ENCODE data around the gene ZBTB32.

ZBTB32 gene

DNA sequence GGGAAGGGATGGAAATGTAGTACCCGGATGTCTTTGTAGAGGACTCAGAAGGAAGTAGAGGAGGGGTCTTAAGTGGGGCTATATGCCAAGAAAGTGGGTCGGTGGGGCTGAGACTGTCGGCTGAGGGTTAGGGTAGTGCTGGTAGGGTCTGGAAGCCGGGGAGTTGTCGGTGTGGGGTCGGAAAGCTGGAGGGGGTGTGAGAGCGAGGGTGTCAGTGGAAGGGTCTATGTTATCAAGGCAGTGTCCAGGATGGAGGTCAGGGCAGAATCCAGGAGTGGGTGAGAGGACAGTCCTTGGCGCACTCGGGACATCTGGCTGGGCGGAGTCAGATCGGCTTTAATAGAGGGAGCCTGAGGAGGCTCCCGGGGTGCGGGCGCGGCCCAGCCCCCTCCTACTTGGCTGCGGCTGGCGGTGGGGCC is 50.8 kb downstream of the ZBTB32 start:
- peak overlapping the region; percentile 65 for H3K4me3 ChIP-seq (ENCODE audit: low read length)

DNA sequence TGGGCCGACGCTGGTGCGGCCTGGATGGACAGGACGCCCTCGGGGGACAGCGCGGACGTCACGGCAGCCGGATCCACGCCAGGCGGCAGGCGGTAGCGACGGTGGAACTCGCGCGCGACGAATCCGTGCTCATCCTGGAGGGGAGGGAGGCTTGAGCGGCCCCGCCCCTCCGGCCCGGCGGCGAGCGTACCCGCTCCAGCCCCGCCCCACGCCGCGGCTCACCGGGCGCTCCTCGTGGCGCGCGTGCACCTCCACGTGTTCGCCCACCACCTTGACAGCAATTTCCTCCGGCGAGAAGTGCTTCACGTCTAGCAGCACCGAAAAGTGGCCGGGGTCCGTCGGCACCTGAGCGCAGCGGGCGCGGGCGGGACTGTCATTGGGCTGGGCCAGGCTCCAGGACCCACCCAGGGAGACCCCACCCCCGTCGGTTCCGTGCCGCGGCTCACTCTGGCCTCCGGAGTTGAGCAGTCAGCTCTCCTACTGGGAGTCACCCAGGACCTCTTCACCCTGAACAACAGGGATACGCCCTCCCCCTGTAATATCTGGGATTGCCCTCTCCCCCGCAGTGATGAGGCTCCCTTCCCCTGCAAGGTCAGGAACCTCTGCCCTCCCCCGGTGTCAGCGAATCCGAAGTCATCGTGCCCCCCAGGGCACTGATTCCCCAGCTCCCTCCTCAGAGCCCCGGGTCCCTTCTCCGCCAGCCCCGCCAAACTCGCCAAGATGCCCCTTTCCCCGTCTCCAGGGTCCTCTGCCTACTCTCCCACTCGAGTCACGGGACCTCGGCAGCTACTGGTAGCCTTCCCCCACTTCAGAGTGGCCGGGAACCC is 51.4 kb downstream of the ZBTB32 start:
- peak; percentile 76 for DNase-seq (ENCODE audit: low read depth)
- H3K4me3 ChIP-seq (ENCODE audit: low read length): peak overlapping the region; percentile 65
- TF ChIP-seq, protein P1, sequence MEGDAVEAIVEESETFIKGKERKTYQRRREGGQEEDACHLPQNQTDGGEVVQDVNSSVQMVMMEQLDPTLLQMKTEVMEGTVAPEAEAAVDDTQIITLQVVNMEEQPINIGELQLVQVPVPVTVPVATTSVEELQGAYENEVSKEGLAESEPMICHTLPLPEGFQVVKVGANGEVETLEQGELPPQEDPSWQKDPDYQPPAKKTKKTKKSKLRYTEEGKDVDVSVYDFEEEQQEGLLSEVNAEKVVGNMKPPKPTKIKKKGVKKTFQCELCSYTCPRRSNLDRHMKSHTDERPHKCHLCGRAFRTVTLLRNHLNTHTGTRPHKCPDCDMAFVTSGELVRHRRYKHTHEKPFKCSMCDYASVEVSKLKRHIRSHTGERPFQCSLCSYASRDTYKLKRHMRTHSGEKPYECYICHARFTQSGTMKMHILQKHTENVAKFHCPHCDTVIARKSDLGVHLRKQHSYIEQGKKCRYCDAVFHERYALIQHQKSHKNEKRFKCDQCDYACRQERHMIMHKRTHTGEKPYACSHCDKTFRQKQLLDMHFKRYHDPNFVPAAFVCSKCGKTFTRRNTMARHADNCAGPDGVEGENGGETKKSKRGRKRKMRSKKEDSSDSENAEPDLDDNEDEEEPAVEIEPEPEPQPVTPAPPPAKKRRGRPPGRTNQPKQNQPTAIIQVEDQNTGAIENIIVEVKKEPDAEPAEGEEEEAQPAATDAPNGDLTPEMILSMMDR (conservative IDR thresholded peaks at IDR 0.05; ENCODE audit: low read length): no peak

More for the DNA sequence above, 50.8 kb downstream of the ZBTB32 start:
- no peak for DNase-seq (ENCODE audit: low read depth)
- TF ChIP-seq, protein P1 (conservative IDR thresholded peaks at IDR 0.05; ENCODE audit: low read length): no peak

DNA sequence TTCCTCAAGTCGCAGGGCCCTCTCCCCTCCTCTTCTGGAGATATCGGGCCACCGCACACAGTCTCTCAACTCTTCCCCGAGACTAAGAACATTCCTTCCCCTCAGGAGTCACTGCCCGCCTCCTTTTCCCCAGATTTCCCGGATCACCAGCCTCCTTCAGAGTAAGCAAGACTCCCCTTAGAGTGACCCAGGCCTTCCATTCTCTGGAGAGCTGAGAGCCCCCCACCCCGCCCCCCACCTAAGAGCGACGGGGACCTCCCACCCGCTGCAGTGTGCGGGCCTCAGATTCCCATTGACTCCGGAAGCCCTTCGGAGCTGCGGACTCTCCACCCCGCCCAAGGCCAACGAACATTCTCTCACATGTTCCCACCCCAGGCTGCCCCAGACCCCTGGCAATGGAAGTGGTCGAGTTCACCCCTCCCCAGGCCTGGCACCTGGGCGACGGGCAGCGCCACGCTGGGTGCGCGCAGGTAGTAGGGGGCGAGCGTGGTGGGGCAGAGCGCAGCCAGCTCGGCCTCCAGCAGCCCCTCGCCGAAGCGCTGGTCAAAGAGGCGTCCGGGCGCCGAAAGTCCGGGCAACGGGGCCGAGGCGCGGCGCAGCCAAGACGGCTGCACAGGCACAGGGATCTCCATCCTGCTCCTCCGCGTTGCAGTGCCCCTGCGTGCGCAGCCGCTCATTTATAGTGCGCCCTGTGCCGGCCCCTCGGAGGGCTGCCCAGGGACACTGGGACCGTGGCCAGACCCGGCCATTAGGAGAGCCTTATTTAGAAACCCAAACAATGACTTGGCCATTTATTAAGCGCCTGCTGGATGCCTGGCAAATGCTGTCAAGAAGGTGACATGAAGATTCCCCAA is 52.2 kb downstream of the ZBTB32 start, which contains the start of gene HSPB6:
Gene HSPB6 (minus strand): TSS at position 653 of the 854 bp plus-strand sequence. CDS start 21 bp downstream, at position 632.
- peak; percentile 60 for DNase-seq (ENCODE audit: low read depth)
- TF ChIP-seq, protein P1 (conservative IDR thresholded peaks at IDR 0.05; ENCODE audit: low read length): no peak
- H3K4me3 ChIP-seq (ENCODE audit: low read length): peak within 1 kb of the TSS; percentile 65

DNA sequence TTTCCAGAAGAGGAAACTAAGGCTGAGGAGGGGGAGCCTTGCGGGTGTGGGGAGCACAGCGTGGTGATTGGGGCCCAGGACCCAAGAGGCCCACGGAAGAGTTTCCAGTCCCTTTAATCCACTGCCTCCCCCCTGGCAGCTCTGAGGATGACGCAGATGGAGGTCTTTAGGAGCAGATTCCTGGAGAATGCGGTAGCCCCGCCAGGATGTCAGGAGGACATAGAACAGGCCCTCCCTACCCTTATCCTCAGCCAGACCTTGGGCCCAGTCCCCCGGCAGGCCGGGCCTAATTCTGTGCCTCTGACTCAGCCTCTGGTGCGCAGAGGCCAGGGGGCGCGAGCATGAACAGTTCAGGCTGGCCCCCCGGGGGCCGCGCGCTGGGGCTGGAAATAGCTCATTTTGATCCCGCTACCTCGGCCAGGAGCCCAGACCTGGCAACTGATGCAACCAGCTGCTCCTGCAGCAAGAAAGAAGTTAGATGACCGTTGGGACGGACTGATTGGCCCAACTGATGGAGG is 52.9 kb downstream of the ZBTB32 start:
- H3K4me3 ChIP-seq (ENCODE audit: low read length): peak overlapping the region; percentile 65
- TF ChIP-seq, protein P1 (conservative IDR thresholded peaks at IDR 0.05; ENCODE audit: low read length): no peak
- DNase-seq (ENCODE audit: low read depth): peak; percentile 88

DNA sequence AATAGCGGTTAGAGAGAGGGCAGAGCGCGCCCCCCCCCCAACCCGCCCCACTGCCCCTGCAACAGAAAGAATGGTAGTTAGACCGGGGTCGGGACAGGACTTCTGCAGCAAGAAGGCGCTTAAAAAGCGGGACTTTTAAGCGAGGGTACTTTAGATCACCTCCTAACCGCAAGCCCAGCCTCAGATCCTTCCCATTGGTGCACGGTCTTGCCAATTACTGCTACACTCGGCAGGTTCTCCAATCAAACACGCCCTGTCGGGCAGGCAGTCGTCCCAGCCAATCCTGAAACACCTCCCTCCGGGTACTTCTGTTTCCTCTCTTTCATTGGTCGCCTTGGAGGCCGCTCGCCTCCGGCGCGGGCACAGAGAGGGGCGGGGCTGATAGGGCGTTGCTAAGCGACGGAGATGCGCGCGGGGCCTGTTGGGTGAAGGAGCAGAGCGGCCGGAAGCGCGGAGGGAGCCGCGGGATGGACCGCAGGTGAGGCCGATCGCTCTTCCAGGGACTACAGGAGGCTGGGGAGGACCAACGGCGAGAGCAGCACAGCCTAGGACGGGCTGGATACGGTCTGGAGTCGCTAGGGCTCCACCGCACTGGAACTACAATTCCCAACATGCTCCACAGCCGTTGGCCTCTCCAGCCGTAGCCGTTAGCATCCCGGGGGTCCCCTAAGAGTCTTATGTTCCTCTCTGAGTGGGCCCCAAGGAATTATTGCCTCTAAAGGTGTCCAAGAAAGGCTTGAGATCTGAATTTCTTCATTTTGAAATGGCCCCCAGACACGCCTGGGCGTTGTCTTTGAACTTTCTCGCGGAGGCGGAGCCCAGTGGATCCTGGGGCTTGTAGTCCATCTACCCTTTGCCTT is 53.6 kb downstream of the ZBTB32 start, which contains the start of gene PROSER3:
Gene PROSER3 (plus strand): TSS at position 428 of the 860 bp plus-strand sequence. CDS start 40 bp downstream, at position 468.
- DNase-seq (ENCODE audit: low read depth): peak; percentile 100
- TF ChIP-seq, protein P1 (conservative IDR thresholded peaks at IDR 0.05; ENCODE audit: low read length): no peak
- H3K4me3 ChIP-seq (ENCODE audit: low read length): peak within 1 kb of the TSS; percentile 100

DNA sequence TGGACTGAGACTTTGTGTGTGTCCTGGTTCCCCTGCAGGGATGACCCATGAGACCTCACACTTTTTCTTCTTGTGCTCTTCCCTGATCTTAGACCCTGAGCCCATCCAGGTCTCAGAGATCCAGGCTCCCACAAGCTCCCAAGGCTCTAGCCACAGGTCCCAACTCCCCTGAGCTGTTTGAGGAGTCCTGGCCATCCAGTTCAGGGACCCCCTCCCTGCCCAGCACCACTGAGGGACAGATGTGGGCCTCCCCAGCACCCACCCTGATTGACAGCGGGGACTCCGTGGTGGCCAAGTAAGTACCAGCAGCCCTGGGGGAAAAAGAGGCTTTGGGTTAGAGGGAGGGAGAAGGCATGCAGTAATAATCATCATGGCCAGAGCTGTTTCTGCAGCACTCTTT is 55.3 kb downstream of the ZBTB32 start:
- DNase-seq (ENCODE audit: low read depth): no peak
- TF ChIP-seq, protein P1 (conservative IDR thresholded peaks at IDR 0.05; ENCODE audit: low read length): no peak
- H3K4me3 ChIP-seq (ENCODE audit: low read length): no peak overlapping the region

All from AG10803 (cell line).